Hematopoietic multipotent progenitor cell treated with erythropoietin and hydrocortisone succinate and interleukin-3 and kit ligand, for 4 days (in vitro differentiated cells): ENCODE data around the gene RBP5.
"Not testable (repeated sequence)": the region's sequence is repeated elsewhere in the genome, so short reads cannot be mapped to it uniquely, and the experiment has no call there.

Source experiments
- DNase-seq: peaks from one replicate; pipeline ENCODE4 v3.0.0-alpha.2; 2015

Gene RBP5

GRCh38 chr12:7121324-7121723 lies 7.4 kb downstream of the RBP5 start:
- DNase-seq: no peak

- DNase-seq: no peak
These were observed 8.5 kb downstream of the RBP5 start for GRCh38 chr12:7120166-7120565.

GRCh38 chr12:7118881-7119280 lies 9.8 kb downstream of the RBP5 start:
- no peak for DNase-seq

GRCh38 chr12:7117670-7118069 lies 11.0 kb downstream of the RBP5 start:
- DNase-seq: no peak

GRCh38 chr12:7116916-7117315 lies 11.8 kb downstream of the RBP5 start:
- DNase-seq: no peak

GRCh38 chr12:7116196-7116595 lies 12.5 kb downstream of the RBP5 start:
- no peak for DNase-seq

- no peak for DNase-seq
These were observed 13.8 kb downstream of the RBP5 start for GRCh38 chr12:7114851-7115250.

GRCh38 chr12:7114008-7114407 lies 14.7 kb downstream of the RBP5 start:
- DNase-seq: no peak

- DNase-seq: peak; percentile 73
These were observed 15.3 kb downstream of the RBP5 start for GRCh38 chr12:7113389-7113871.

GRCh38 chr12:7112041-7112440 lies 16.6 kb downstream of the RBP5 start:
- DNase-seq: no peak

- no peak for DNase-seq
These were observed 18.0 kb downstream of the RBP5 start for GRCh38 chr12:7110661-7111060.

- no peak for DNase-seq
These were observed 19.1 kb downstream of the RBP5 start for GRCh38 chr12:7109572-7109920.

GRCh38 chr12:7108796-7109571 lies 19.7 kb downstream of the RBP5 start, which contains the start of gene C1RL:
C1RL (minus strand) TSS chr12:7109214; CDS start chr12:7109180, 34 bp downstream.
- DNase-seq: peak; percentile 92

GRCh38 chr12:7108003-7108795 lies 20.5 kb downstream of the RBP5 start:
- DNase-seq: peak; percentile 93

- peak; percentile 45 for DNase-seq
These were observed 21.1 kb downstream of the RBP5 start for GRCh38 chr12:7107636-7108002.

GRCh38 chr12:7107181-7107580 lies 21.5 kb downstream of the RBP5 start:
- DNase-seq: not testable (repeated sequence)

- no peak for DNase-seq
These were observed 22.6 kb downstream of the RBP5 start for GRCh38 chr12:7106082-7106481.

- no peak for DNase-seq
These were observed 24.7 kb downstream of the RBP5 start for GRCh38 chr12:7103837-7104584.

- no peak for DNase-seq
These were observed 26.1 kb downstream of the RBP5 start for GRCh38 chr12:7102582-7102981.

- DNase-seq: no peak
These were observed 27.0 kb downstream of the RBP5 start for GRCh38 chr12:7101694-7102131.

- DNase-seq: no peak
These were observed 27.5 kb downstream of the RBP5 start for GRCh38 chr12:7101047-7101693.

GRCh38 chr12:7100239-7100638 lies 28.4 kb downstream of the RBP5 start:
- no peak for DNase-seq
